Limb (tissue), 2 donors: ENCODE data around the gene GALNS.

Source experiments
- DNase-seq, 2 donors: peaks; one replicate each; pipeline ENCODE4 v3.0.0-alpha.2; 2016; ENCODE audit errors: extremely low spot score in 2 of 2

GALNS gene

DNA sequence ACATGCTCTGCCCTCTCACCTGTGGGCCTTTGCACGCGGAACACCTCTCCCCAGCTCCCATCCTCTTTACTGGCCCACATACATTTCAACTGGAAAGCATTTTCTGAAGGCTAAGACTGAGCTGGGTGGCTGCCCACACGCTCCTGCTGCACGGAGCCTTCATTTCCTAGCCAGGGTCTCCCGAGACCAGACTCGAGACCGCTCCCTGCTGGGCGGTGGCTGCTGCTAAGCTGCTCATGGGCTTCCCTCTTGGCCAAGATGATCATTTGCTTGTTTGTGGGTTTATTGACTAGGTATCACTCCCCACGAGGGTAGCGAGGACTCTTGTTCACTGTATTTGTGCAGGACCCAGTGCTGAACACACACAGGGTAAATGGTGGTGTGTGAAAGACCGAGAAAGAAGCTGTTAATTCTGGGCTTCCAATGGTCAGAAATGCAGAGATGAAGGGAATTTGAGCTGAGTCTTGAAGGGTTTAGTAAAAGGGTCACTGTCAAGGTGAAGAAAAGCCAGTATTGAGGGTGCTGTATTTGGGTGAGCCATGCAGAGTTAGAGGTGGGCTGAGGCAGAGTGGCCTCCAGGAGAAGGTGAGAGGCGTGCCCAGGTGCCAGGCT is 1.1 kb upstream of the GALNS start:
- peak in 1 of 2 donors; percentile 66 for DNase-seq

DNA sequence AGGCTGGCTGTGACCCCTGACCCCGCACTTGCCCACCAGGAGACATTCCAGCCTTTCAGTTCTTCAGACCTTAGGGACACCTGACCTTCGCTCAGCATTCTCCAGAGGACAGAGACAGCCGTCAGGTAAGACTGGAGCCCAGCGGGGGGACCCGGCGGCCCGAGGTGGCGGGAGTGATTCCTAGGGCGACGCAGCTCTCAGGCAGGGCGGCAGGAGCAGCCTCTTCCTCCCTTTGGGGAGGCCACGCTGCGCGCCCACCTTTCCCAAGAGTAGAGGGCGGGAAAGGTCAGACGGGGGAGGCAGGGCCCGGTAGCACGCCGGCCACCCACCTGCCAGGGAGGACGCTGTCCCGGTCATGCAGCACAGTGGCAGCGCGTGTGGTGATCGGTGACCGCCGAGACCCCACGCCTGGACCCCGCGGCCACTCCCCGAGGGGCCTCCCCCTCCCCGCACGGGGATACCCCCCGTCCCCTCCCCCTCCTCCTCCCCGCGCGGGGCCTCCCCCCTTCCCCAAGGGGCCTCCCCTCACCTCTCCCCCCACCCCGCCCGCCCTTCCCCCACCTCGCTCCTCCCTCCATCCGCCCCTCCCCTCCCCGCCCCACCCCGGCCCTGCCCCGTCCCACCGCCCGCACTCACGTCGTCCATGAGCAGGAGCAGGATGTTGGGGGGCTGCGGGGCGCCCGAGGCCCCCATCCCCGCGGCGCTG is 472 bp downstream of the GALNS start:
- no peak for DNase-seq

DNA sequence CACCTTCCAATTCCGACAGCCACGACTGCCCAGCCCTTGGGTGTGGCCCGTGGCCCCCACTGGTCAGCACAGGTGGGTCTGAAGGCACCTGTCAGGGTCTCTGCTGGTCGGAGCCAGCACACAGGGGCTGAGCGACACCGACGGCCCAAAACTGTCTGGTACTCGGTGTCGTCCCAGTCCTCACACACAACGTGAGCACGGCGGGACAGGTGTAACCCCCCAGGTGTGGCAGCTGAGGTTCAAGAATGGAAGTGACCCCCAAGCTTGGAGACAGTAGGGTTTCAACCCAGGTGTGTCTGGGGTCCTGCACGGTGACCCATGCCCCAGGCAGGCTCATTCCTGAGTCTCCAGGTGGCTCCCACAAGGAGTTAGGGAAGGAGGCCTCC is 1.0 kb downstream of the GALNS start:
- no peak for DNase-seq

DNA sequence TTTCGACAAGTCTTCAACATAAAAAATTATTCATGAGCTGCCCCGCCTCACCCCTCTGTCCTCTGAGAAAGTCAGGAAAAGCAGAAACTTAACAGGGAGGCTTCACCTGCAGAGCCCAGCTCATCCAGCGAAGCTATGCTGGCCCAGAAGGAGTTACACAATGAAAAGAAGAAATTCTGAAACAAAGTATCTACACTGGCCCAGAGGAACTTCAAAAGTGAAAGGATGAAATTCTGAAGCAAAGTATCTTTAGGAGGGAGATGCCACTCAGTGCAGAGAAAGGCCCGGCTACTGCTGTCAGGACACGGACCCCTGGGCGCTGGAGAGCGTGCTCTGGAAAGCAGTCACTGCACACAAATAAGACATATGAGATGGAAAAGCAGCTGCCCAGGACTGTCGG is 1.6 kb downstream of the GALNS start:
- no peak for DNase-seq

DNA sequence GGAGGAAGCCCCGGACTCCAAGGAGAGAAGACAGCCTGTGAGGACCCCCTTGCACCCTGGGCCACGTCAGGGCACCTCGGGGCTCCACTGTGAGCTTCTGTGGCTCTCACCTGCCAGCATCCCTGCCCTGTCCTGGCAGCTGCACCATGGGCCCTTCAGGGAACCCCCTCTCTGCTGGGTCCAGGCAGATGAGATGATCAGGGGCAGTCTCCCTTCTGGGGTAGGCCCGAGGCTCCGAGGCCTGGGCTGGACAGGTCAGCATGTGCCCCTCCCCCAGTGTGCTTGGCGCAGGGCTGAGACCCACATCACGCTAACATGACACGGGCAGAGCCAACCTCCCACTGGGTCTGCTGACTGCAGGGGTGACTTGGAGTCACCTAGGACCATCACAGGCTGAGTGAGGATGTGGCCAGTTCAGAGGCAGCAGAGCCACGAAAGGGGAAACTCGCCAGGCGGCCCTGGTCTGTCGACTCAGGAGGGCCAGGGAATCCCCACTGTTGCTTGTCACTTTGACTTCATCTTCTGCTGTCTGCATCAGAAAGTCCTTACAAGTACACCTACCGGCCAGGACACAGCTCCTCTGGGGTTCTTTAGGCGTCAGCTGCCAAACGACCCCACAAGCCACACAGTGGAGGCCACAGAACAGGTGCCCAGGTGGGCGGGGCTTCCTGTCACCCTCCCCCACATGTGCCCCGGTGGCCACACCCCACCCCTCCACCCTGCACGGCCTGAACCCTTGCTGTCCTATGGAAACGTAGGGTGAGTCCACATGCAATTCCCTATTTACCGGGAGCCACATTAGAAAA is 2.2 kb downstream of the GALNS start:
- DNase-seq, result no peak

DNA sequence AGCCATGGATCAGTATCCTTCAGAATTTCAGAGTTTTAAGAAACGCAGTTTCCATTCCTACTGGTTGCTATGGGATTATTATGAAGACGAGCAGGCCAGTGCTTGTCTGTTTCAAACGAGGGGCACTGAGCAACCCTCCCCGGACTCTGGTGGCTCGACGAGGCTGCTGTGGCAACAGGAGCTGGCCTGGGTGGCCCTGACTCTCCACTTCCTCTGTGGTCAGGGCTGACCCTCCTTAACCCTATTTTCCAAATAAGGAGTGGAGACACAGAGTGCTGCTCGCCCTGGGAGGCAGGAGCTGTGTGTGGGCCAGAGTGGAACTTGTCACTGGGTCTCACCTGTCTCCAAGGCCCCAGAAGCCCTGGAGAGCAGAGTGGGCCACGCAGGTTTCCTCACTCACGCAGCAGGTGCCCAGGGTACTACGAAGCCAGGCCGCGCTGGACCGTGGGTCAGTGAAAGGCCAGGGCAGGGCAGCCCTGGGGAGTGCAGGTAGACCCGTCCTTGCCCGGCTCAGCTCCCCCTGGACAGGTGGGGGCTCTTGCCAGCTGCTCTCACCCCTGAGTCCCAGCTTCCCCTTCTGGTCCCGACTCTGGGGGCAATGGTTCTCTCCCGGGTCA is 3.3 kb downstream of the GALNS start:
- no peak for DNase-seq

DNA sequence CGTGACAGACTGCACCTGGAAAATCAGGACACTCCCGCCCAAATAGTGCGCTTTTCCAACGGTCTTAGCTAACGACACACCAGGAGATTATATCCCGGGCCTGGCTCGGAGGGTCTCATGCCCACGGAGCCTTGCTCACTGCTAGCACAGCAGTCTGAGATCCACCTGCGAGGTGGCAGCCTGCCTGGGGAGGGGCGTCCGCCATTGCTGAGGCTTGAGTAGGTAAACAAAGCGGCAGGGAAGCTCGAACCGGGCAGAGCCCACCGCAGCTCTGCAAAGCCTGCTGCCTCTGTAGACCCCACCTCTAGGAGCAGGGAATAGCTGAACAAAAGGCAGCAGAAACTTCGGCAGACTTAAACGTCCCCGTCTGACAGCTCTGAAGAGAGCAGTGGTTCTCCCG is 5.1 kb downstream of the GALNS start:
- no peak for DNase-seq

DNA sequence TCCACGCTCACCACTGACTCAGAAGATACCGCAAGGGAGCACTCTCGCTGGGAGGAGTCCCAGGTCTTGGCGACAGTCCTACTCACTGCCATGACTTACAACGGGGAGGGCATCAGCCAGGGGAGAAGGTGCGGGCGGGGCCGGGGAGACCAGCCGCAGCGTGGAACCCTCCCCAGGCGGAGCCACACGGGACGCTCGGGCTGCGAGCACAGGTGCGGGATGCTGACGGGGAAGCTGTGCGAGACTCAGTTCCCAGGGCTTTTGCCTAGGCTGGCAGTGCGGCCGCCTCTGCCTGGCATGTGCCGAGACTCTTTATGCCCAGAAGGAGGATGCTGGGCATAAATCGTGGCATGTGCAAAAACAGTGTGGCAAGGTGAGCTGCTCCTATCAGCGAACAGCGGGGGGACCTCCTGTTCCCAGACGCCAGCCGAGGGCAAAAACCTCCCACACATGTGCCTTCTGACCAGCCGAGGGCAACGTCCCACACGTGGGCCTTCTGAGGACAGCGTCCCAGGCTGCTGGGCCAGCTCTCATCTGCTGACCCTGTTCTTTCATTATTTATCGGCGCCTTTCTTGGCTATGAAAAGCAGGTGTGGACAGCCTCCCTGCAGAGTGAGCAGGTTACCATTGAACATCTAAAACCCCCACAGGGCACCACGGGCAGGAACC is 6.1 kb downstream of the GALNS start:
- DNase-seq, result no peak

DNA sequence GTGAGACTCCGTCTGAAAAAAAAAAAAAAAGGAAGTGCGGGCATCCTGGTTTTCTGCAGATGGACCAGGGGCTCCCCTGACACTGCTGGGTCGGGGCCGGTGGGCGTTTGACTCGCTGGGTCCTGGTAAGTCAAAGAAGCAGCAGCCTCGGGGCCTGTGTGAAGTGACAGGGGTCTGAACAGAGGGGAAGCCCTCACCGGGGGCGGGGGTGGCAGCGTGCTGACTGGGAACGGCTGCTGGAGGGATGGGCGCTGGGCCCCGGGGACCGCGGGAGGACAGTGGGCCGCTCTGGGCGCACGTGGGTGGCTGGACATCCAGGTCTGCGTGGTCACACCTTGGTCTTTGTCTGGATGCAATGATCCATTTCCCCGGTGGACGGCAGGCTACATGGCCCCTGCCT is 8.2 kb downstream of the GALNS start:
- no peak for DNase-seq

DNA sequence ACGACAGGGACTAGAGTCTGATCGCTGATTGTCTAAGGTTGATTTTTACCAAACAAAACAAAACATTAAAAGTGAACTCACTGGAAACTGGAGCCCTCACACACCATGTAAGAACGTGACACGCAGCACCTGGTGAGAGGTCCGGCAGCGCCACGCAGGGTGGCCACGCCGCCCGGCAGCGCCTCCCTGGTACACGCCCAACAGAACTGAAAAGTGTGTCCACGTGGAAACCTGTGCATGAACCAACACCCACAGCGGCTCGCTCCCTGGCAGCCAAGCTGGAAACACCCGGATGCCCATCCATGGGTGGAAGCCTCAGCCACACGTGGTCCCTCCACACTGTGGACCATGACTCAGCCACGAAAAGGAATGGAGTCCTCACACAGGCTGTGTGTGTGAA is 9.1 kb downstream of the GALNS start:
- no peak for DNase-seq

DNA sequence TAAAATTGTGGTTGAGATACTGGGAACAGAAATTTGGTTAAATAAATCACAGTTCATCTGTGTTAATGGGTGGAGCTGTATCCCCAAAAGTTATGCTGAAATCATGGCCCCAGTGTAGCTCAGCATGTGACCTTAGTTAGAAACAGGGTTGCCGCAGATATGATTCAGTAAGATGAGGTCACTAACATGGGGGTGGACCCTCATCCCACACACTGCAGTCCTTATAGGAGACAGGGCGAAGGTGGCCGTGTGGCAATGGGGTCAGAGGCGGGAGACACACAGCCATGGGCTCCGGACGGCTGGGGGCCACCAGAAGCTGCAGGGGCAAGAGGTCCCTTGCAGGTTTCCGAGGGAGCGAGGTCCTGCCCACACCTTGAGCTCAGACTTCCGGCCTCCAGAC is 10.7 kb downstream of the GALNS start:
- no peak for DNase-seq

DNA sequence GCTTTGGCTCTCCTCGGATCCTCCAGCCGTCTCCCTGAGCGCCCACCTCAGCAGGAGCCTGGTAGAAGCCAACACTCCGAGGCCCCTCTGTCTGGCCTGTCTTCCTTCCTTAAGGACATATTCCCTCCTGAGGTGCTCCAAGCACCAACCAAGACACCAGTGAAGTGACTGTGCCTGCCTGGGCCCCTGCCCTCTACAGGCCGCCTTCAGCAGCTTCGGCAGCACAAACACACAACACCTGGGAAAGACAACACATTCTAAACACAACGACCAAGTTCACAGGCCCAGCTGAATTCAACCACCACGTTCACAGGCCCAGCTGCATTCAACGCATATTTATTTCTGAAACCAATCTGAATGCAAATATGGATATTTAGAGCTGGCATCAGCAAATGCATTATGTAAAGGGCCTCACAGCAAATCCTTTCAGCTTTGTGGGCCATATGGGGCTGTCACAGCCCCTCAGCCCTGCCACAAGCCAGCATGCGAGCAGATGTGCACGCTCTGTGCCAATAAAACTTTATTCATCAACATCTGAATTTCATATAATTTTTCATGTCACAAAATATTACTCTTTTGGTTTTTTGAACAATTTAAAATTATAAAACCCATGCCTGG is 12.2 kb downstream of the GALNS start:
- DNase-seq, result no peak

DNA sequence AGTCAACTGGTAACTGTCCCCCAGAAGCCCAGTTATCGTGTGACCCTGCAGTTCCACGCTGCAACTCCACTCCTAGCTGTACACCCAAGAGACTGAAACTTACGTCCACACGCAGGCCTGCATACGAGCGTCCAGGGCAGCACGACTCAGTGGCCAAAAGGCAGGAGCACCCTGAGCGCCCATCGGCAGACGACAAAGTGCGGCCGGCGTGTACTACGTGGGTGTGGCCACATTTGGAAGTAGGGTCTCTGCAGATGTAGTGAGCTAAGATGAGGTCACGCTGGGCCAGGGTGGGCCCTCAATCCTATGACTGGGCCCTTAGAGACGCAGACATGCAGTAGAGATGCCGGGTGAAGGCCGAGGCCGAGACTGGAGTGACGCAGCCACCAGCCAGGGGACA is 13.5 kb downstream of the GALNS start:
- DNase-seq, result no peak

DNA sequence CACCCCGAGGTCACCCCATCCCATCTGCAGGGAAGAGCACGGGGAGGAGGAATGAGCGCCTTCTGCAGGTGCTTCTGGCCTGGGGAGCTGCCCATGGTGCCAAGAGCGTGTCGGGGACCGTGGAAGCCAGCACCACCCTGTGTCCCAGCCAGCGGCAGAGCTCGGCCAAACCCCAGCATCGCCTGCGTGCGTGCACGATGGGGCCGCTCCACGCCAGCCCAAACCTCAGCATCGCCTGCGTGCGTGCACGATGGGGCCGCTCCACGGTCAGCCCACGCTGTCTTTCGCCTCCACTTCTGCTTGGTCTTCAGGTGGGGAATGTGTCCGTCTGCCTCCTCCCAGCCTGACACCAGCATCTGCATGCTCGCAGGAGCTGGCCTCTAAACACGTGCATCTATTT is 13.9 kb downstream of the GALNS start:
- no peak for DNase-seq

DNA sequence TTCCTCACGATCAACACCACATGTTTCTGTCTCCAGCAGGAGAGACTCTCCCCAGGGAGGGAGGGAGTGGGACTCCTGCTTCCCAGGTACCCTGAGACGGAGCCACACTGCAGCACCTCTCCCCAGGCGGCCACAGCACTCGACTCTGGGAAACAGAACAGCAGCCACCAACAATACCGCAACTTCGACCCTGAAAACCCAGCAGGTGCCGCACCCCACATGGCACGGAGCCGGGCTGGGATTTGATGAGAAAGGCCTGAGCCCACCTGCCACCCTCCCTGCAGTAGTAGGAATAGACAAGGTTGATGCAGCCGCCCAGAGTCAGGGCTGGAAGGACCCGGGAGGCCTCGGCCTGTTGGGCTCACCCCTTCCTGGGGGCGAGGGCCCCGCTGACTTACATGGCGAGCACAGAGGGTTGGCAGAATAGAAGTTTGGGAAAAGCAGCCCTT is 14.4 kb downstream of the GALNS start:
- no peak for DNase-seq

DNA sequence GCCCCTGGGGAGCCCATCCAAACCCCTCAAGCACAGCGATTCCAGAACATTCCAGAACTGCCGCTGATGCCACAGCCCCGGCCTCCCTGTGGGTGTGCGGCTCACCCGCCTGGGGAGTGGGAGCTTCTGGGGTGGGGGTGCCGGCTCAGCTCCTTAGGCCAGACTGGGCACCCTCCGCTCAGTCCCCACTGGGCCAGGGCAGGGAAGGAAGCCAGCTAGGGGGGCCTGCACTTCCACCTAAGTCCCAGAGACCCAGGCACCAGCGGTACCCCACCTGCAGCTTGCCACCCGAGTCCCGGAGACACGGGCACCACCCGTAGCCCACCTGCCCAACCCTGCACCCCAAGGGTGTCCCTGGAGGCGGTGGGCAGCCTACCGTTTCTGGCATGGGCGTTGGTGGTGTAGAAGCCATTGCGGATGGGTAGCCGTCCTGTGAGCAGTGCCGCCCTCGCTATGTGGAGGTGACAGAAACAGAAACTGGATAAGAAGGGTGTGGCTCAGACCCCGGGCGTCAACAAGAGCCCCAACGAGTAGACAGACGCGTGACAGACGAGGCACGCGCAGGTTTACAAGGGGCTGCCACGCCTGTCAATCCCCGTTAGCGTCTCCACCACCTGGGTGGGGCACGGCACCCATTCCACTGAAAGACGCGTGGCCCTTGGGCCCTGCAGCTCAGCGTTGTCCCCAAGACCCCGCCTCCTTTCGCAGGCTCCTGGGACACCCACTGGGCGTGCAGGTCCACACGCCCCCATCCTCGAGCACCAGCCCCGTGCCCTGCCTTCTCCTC is 15.0 kb downstream of the GALNS start:
- DNase-seq, result no peak

DNA sequence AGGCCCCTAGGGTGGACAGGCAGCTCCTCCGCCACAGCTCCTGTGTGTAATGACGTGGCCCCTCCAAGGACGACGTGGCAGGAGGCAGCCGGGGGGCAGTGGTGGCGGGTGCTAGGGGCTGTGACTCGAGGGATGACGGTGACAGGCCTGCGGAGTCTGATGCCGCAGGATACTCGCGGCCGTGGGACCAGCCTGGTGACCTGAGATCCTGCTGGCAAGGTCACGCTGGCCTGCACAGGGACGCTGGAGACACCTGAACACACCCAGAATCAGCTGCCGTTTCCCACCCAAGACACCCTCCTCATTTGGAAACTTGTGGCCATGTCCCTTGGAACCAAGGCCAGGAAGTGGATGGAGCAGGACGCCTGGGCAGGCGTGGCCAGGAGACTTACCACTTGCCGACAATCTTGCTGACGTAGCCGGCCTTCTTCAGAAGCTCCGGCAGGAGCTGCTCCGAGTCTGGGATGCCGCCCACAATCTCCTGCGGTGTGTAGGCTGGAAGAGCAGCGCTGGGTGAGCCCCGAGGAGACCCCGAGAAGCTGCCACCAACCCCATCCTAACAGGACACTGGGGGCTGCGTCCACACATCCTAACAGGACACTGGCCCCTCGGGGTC is 16.0 kb downstream of the GALNS start:
- DNase-seq, result no peak

DNA sequence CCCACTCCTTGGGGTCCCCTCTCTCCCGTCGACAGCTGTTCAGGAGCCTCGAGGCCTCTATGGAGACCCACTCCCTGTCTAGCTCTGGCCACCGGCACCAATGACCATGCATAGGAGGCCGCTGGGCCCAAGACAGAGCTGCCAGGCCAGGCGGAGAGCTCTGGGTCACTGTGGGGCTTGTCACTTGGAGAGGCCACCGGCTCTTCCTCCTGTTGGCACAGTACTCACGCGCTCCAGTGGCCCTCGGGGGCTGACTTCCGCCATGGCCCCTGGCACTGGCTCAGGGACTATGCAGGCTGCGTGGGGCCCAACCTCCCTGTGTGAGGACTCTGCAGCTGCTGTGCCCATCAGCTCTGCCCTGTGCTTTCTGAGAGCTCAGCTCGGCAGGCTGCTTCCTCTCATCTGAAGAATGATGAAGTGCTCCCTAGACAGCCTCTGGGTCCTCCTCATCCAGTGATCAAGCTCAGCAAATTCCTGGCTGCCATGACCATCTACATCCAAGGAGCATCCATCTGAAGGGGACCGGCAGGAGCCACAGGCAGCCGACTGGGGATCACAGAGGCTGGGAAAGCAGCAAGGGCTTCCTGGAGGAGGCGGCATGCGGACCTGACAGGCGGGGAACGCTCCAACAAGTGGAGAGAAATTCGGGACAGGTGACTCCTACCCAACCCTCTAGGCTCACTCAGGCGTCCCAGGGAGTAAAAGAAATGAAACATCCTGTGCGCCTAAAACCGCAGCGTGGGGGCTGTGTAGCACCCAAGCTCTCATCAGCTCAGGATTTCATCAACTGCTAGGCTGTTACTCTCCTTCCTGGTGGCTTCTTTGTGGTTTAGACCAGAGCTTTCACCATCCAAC is 16.8 kb downstream of the GALNS start:
- DNase-seq, result no peak

DNA sequence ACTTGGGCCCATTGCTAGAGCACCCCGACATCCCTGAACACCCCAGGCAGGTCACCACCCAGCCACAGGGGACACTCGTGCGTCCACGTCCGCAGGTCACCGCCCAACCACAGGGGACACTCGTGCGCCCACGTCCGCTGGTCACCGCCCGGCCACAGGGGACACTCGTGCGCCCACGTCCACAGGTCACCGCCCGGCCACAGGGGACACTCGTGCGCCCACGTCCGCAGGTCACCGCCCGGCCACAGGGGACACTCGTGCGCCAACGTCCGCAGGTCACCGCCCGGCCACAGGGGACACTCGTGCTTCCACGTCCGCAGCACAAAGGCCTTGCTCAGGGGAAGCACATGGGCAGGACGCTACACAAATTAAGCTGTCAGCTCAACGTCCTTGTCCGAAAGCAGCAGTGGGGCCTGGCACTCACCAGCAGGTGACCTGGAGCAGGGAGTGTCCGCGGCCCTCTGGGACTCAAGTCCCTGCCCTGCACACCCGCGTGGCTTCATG is 17.7 kb downstream of the GALNS start:
- no peak for DNase-seq
